EH (cell line): ENCODE data around the gene FABP6.
"Not testable (repeated sequence)": the region's sequence is repeated elsewhere in the genome, so short reads cannot be mapped to it uniquely, and the experiment has no call there.

ENCODE experiments used
- DNase-seq: peaks from one replicate; pipeline ENCODE4 v3.0.0-alpha.2; 2015; ENCODE audit warnings: low read depth

FABP6 gene

GRCh38 chr5:160221082-160221481 lies 8.2 kb upstream of the FABP6 start:
- no peak for DNase-seq

DNA sequence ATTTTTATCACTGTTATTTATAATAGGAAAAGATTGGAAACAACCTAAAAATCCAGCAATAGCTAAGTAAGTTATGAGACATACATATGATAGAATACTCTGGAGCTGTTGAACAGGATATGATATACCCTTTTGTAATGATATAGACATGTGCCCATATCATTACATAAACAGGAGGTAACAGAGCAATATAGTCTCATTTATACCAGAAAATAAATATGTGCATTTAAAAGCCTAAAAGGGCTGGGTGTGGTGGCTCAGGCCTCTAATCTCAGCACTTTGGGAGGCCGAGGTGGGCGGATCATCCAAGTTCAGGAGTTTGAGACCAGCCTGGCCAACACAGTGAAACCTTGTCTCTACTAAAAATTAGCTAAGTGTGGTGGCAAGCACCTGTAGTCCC lies 2.3 kb upstream of the FABP6 start:
- no peak for DNase-seq

DNA sequence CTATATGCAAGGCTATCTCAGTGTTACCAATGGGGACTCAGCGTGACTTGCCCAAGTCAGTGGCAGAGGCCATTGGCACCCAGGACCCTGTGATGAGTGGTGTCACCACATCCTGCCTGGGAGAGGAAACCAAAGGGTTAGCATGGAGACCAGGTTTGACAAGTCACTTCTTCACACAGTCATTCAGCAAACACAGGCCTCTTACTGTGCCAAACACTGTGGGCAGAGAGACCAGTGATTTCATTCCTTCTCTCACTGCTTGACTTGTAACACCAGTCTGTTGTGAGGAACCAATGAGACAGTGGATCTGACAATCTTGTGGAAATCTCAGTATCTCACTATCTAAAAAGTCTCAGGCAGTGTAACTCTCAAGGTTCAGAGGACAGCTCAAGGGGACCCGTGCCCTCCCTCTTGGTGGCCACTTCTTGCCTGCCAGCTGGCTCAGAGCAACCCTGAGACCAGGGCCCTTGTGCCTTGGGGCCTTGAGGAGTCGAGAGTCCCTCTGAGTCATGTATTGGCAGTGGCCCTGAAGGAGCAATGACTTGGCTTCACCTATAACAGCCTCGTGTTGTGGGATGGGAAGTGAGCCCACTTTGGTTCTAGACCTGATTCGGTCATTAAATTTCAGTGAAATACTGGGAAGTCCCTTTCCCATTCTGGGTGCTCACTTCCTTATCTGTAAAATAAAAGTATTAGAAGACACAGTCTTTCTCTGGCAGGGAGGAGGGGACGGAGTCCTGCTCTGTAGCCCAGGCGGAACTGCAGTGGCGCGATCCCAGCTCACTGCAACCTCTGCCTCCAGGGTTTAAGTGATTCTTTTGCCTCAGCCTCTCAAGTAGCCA lies 1.6 kb downstream of the FABP6 start:
- peak; percentile 27 for DNase-seq

DNA sequence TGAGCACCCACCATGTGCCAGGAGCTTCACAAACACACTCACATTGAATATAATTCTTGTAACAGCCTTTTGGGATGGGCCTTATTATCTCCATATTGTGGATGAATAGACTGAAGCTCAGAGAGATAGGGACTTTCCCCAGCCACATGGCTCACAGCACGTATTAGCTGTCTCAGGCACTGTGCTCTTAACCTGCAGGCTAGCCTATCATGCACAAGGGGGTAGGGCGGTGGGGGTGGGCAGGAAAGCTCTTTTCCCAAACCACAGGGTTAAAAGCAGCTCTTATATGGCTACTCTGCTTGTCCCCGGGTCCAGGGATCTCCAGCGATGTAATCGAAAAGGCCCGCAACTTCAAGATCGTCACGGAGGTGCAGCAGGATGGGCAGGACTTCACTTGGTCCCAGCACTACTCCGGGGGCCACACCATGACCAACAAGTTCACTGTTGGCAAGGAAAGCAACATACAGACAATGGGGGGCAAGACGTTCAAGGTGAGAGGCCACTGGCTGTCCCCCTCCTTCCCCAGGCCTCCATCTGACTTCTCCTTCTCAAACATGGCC lies 2.6 kb downstream of the FABP6 start:
- DNase-seq = no peak

DNA sequence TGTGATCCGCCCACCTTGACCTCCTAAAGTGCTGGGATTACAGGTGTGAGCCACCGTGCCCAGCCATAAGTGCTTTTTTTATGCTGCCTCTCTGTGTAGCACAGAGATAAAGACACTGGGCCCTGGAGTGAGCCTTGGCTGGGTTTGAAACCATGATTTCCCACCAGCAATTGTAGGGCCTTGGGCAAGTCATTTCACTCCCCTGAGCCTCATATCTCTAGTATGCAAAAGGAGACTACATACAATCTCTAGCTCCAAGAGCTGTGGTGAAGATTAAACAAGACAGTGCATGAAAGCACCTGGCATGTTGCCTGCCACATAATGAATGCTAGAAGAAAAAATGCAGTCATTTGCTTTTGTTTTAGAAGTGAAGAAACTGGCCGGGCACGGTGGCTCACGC lies 3.9 kb downstream of the FABP6 start:
- peak; percentile 11 for DNase-seq

- DNase-seq = no peak
These were observed 6.4 kb downstream of the FABP6 start for GRCh38 chr5:160235731-160236130.

DNA sequence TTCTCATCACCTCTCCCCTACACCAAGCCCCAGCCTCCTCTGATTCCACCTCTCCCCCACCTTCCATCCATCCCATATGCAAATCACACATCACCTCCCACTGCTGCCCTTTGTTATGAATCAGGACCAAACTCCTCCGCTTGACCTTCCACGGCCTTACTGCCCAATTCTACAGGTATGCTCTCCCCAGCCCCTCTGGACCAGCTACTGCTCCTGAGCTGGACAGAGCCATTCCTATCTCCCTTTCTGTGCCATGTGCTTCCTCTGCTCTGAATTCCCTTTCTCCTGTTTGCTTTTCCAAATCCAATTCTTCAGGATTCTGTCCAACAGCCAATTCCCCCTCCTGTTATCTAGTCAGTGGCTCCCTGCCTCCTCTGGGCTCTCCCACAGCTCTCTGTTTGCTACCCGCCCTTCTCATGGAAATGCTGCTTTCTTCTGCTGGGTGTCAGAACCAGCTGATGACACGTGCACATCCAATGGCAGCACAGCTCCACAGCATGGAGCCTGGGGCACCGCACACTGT lies 8.3 kb downstream of the FABP6 start:
- no peak for DNase-seq

DNA sequence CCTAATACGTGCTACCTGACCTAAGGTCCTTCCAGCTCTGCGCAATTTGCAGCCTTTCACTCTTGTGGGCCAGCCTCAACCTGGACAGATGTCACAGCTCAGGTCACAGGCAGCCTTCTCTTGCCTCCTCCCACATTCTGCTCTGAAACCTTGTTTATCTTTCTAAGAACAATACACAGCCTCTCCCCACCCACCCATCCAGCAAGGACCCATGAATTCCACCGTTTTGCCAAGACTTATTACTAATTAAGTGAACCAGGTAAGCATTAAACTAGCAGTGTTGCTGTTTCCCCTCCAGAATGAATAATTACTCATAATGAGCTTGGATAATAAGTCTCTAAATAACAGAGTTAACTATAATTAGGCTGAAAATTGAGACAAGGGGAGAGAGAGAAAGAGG lies 11.0 kb downstream of the FABP6 start:
- no peak for DNase-seq

GRCh38 chr5:160242145-160242544 lies 12.8 kb downstream of the FABP6 start:
- no peak for DNase-seq

- DNase-seq = no peak
These were observed 16.3 kb downstream of the FABP6 start for GRCh38 chr5:160245506-160246086.

GRCh38 chr5:160249570-160249969 lies 20.3 kb downstream of the FABP6 start:
- not testable (repeated sequence) for DNase-seq

GRCh38 chr5:160250226-160250625 lies 20.9 kb downstream of the FABP6 start:
- no peak for DNase-seq

- DNase-seq = no peak
These were observed 21.5 kb downstream of the FABP6 start for GRCh38 chr5:160250826-160251225.

- DNase-seq = no peak
These were observed 22.3 kb downstream of the FABP6 start for GRCh38 chr5:160251406-160252155.

DNA sequence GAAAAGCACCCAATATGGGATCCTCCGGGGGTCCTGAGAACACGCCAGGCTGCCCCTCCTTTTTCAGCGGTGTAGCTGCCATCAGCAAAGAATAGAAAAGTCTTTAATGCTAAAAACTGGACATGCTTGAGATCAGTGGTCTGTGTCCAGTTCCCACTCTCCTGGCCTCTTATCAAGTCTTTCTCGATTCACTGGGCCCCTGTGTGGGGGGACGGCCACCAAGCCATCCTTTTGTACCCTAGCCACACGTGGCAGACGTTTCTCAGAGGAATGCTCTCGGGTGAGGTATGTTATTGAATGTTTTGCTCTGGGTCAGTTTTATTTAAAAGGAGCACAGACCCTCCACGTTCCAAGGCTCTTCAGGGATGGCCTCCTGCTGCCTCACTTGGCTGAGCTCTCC lies 23.6 kb downstream of the FABP6 start:
- DNase-seq = no peak

DNA sequence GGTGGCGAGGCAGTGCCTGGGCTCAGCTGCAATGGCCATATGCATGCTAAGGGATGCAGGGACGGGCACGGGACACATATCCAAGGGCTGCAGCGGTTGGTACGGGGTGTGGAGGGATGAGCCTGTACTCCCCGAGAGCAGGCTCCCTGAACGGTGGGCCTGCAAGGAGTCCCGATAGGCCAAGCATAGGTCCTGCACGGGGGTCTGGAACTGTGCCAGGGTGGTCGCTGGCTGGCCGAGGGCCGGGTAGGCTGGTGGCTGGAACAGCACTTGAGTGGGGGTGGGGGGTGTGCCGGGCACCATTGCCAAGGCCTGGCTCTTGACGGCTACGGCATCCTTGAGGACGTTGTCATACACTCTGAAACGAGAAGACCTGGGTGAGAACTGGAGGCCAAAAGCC lies 24.1 kb downstream of the FABP6 start:
- no peak for DNase-seq

DNA sequence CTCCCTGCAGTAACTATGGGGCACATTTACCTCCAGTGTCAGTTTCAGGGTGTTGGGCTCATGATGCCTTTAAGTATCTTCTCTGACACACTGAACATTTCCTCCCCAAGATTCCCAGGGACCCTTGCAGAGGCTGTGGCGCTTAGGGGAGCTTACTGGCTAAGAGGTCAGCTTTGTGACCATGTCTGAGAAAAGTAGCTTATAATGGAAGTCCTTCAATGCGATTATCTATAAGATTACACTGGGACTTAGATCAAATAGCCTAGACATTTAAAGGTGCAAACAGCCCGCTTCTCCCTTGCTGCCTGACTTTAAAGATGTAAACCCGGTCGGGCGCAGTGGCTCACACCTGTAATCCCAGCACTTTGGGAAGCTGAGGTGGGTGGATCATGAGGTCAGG lies 25.4 kb downstream of the FABP6 start:
- no peak for DNase-seq

GRCh38 chr5:160259341-160259740 lies 30.0 kb downstream of the FABP6 start:
- DNase-seq = no peak

GRCh38 chr5:160260006-160260775 lies 30.9 kb downstream of the FABP6 start:
- DNase-seq = no peak

DNA sequence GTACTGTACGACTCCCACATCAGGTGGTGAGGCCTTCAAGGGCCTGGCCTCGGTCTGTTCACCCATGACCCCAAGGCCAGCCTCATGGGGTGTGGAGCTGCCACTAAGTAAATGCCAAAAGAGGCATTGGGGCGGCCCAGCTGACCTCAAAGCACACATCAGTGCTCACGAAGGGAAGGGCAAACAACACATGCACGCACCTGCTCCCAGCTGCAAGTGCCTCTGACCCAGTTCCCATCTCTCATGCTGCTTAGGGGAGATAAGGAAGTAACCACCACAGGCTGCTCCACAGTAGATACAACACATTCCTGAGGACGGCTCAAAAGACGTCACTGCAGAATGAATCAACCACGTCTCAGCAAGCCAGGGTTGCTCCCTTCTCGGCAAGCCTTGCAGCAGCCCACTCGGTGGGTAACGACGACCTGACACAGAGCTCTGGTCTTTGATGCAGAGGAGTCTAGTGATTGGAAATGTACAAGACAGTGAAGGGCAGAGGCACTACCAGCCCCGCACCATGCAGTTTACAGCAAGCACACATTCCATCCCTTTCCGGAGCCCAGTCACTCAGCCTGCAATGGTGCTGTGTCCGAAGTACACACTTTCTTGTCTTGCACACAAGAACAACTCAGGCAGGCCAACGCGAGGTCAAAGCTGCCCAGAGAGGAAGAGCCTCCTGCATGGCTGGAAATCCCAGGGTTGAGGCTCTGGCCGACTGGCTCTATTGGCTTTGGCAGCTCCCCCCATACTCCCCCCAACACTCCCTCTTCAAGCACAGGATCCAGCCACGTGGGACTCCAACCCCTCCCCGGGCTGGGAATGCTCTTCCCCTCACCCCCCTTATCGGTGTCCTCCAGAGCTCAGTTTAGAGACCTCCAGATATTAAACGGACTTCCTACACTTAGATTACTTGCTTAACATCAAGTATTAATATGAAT lies 31.8 kb downstream of the FABP6 start:
- peak; percentile 59 for DNase-seq
